Activated CD4-positive, alpha-beta memory T cell treated with anti-CD3 and anti-CD28 coated beads for 36 hours (primary cell): Measurements from ENCODE around the gene SLC16A4. TPM values are rescaled to one million over a fixed set of nuclear protein-coding genes. Genes with fewer than 3 reads are reported as not detected.
"Not testable (repeated sequence)": the region's sequence is repeated elsewhere in the genome, so short reads cannot be mapped to it uniquely, and the experiment has no call there.

ENCODE experiments used
- CTCF ChIA-PET: fragments of 350-600 bp; sonication (Branson Sonifier 250); formaldehyde crosslinking; loops from one replicate; lab custom pipeline; 2021; ENCODE audit warnings: antibody characterized with exemption, inconsistent platforms; lab: Charles Lee
- POLR2A ChIA-PET: fragments of 350-600 bp; sonication (Branson Sonifier 250); formaldehyde crosslinking; loops from one replicate; lab custom pipeline; 2021; ENCODE audit warnings: antibody characterized with exemption; lab: Charles Lee
- DNase-seq: peaks from one replicate; pipeline ENCODE4 v3.0.0-alpha.2; 2020
- H3K27ac Mint-ChIP-seq: one replicate; pipeline ENCODE4 v1.8.0; 2021; ENCODE audit warnings: mixed read lengths
- H3K27me3 Mint-ChIP-seq: one replicate; pipeline ENCODE4 v1.8.0; 2021; ENCODE audit warnings: mixed read lengths
- H3K36me3 Mint-ChIP-seq: one replicate; pipeline ENCODE4 v1.8.0; 2021; ENCODE audit warnings: mixed read lengths
- H3K4me1 Mint-ChIP-seq: one replicate; pipeline ENCODE4 v1.8.0; 2021; ENCODE audit warnings: low read depth, mixed read lengths
- H3K4me3 Mint-ChIP-seq: one replicate; pipeline ENCODE4 v1.8.0; 2021; ENCODE audit warnings: mild to moderate bottlenecking, mixed read lengths
- H3K9me3 Mint-ChIP-seq: one replicate; pipeline ENCODE4 v1.8.0; 2021; ENCODE audit warnings: mixed read lengths
- intact Hi-C: fragments of 100-400 bp; cut with micrococcal nuclease; formaldehyde crosslinking; loops from one replicate; pipeline ENCODE4 v1.15.1; 2023
- total RNA-seq, 2 experiments: library from RNA; stranded (reverse); gene quantifications; one replicate each; pipeline ENCODE4 v1.2.3, GENCODE V29; 2021

Gene SLC16A4
- total RNA-seq, 2 experiments from 2014 or later: 0.19 to 0.48 TPM

DNA sequence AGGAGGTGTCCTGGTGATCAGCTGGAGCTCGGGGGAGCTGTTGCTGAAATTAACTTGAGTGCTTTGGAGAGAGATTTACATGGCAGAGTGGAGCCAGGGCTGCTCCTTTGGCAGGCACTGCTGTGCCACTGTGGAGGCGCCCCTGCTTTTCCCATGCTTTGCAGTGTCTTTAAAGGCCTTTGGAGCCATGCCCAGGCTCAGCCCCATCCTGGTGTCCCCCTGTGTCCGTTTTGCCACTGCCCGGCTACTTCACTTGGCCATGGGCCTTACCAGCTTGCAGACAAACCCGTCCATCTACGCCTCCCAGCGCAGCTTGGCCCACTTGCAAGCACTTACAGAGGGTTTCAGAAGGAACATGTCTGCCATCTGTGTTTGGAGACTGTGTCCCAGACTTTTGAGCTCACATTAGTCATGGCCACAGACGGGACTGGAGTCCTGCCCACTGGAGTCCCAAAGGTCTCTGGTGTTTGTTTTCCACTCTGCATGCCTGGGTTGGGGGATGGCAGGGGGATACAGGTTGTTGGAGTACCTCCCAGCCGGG, 34.9 kb upstream of the SLC16A4 start:
- Mint-ChIP-seq H3K27ac (no peak overlapping the region), H3K4me3 (no peak overlapping the region), H3K27me3 (peaks cover 1% of the 10 kb centered on the region), H3K9me3 (no peaks in the 10 kb centered on the region), H3K4me1 (no peaks in the 10 kb centered on the region), H3K36me3 (no peaks in the 10 kb centered on the region)
- ChIA-PET CTCF (interaction anchor here (1.1 to 1.3 kb wide), 3 partner anchors 35 to 218 kb away, joined by 3 to 4 read pairs (median 3); no protein-coding TSS in a partner anchor), POLR2A (no interaction called here)
- DNase-seq: no peak
- intact Hi-C loops: no loop called here

DNA sequence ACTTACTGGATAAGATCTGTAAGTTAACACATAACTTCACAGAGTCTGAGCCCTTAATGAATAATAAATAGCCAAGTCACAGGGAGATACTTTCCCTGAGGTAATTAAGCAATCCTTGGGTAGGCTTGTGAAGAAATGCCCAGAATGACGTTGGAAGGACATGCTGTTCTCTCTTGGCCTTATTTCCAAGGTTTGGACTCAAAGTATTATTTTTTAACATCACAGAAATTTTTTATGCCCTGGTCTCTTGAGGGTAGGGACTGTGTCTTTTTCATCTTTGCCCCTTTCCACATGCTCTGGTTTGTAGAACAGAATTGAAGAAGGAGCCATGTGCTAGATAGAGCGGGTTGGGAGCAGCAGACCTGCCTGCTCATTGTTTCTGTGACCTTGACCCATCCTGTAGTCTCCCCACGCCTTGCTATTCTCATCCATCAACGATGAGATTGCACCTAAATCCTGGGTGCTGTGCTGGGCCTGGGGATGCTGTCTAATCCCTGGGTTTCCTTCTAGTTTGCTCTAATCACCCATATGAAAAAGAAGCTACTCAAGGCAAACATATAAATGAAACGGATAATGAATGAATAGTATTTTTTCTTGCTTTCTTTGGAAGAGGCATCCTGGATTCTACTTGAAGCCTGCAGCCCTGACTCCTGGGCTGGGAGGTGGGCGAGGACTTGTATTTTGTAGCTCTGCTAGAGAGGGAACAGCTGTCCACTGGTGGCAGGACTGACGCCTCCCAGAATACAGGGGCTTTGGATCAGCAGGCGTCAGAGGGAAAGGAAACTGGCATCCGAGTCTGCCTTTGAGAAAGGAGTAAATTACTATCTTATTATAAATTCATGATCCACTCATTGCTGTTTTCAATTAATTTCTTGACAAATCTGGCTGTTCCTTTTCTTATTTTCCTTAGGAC, 34.1 kb upstream of the SLC16A4 start:
- H3K27me3 Mint-ChIP-seq: no peaks in the 10 kb centered on the region
- intact Hi-C loops: no loop called here
- no peaks in the 10 kb centered on the region for H3K4me1 Mint-ChIP-seq
- no peaks in the 10 kb centered on the region for H3K9me3 Mint-ChIP-seq
- no peak for DNase-seq
- H3K36me3 Mint-ChIP-seq: no peaks in the 10 kb centered on the region
- ChIA-PET POLR2A (no interaction called here), CTCF (interaction anchor here (1.1 to 1.3 kb wide), 3 partner anchors 35 to 217 kb away, joined by 3 to 4 read pairs (median 3); no protein-coding TSS in a partner anchor)
- H3K4me3 Mint-ChIP-seq: no peak overlapping the region
- H3K27ac Mint-ChIP-seq: no peak overlapping the region

DNA sequence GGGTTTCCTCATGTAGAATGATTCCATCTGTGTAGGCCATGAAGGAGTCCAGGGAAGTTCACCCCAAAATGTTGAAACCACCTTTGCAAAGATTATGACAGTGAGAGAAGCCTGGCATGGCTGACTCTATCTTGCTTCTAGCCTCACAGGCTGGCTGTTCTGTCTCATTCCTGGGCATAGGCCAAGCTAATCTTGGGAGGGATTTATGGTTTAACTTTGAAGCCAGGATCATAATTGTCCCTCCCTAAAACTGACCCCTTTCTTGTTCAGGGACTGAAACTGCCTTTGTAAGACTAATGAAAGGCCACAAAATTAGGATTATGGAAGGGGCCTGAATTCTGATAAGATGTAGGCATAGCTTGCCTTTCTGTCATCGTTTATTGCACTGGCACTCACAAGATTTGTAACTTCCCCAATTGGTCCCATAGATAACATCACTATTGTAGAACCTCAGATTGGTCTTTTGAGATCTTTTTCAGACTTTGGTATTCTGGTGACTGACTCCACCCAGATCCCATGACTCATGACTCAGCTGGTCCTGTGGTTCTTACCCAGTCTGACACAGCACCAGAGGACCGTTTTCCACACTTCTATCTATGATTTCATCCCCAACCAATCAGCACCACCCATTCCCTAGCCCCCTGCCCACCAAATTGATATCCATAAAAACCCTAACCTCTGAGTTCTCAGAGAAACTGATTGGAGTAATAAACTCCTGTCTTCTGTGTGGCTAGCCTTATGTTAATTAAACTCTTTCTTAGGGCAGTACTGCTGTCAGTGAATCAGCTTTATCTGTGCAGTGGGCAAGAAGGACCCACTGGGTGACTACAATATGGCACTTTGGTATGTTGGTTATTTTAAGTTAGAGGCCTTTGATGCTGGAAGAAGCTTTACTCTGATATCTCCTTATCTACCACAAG, 30.3 kb upstream of the SLC16A4 start:
- POLR2A ChIA-PET: interaction anchor here (0.7 kb wide), 1 partner anchor 82 kb away, joined by 3 read pairs; the partner anchor contains the start of gene RBM15
- peak; percentile 30 for DNase-seq
- Mint-ChIP-seq H3K27me3 (no peaks in the 10 kb centered on the region), H3K4me3 (no peak overlapping the region), H3K36me3 (no peaks in the 10 kb centered on the region), H3K27ac (no peak overlapping the region), H3K9me3 (no peaks in the 10 kb centered on the region), H3K4me1 (no peaks in the 10 kb centered on the region)
- intact Hi-C loops: no loop called here
- CTCF ChIA-PET: interaction anchor here (1.2 to 4.5 kb wide), 3 partner anchors 9 to 75 kb away, joined by 4 to 16 read pairs (median 12); no protein-coding TSS in a partner anchor

DNA sequence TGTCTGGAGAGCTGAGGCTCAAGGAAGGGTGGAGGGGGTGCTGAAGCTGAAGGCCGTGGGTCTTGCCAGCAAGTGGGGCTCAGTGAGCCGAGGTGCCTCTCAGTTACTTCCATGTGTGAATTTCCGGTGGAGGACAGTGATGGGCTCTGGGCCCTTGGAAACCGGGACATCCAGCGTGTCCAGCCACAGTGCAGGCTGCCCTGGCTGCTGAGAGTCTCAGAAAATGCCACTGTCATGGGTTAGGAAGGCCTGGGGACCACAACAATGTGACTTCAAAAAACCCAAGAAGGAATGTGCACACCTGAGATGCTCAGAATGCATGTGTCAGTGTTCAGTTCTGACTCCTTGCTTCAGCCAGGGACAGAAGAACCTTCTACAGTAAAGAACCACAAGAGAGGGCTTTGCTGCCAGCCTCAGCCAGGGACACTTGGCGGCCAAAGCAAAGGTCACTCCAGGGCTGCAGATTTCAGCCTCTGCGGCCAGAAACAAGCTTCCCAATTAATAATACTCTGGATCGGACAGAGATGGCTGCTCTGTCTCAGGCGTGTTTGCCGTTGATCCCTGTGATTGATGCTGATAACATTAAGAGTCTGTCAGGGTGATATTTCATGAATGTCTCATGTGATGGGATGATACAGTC, 29.3 kb upstream of the SLC16A4 start:
- intact Hi-C loops: no loop called here
- H3K36me3 Mint-ChIP-seq: no peaks in the 10 kb centered on the region
- H3K4me3 Mint-ChIP-seq: no peak overlapping the region
- no peaks in the 10 kb centered on the region for H3K4me1 Mint-ChIP-seq
- ChIA-PET CTCF (interaction anchor here (1.2 to 4.5 kb wide), 2 partner anchors 40 to 76 kb away, joined by 4 to 16 read pairs; no protein-coding TSS in a partner anchor), POLR2A (no interaction called here)
- DNase-seq: no peak
- no peaks in the 10 kb centered on the region for H3K9me3 Mint-ChIP-seq
- H3K27ac Mint-ChIP-seq: no peak overlapping the region
- H3K27me3 Mint-ChIP-seq: no peaks in the 10 kb centered on the region

DNA sequence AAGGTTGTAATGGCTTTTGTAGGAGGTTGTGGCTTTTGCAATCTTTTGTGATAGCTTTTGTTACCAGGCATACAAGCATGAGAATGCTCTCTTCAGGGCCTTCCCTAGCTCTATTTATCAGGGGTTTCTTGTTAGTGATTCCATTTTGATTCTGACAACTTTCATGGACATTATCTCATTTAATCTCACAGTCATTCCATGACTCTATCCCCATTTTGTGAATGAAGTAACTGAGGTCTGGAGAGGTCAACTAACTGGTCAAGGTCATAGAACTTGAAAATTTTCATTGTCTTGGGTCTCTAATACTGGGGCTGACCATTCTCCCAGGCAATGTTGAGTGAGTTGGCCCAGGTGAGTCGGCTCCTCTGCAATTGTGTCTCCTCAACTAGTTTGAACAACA, 27.9 kb upstream of the SLC16A4 start:
- Mint-ChIP-seq H3K36me3 (no peaks in the 10 kb centered on the region), H3K9me3 (no peaks in the 10 kb centered on the region), H3K27ac (no peak overlapping the region), H3K27me3 (no peaks in the 10 kb centered on the region), H3K4me1 (no peaks in the 10 kb centered on the region), H3K4me3 (no peak overlapping the region)
- intact Hi-C loops: no loop called here
- CTCF ChIA-PET: interaction anchor here (11.1 kb wide), 1 partner anchor 41 kb away, joined by 152 read pairs; no protein-coding TSS in a partner anchor
- POLR2A ChIA-PET: no interaction called here
- DNase-seq: no peak

DNA sequence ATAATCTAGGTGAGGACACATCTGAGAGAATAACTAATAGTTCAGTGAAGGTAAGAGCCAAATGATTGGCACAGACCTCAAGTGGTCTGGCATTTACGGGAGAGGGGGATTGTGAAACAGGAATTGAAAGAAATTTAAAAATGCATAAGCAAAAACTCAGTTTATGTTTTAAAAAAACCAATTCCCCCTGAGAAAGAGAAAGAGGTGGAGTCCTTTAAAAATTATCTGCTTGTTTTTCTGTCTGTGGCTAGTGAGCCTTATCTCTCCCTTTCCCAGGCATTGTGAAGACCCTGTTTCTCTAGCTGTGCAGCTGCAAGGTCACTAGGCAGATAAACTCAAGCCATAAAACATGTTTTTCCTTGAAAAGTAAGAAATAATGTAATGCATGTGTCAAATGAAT, 22.2 kb upstream of the SLC16A4 start:
- DNase-seq, H3K27me3 Mint-ChIP-seq, H3K4me3 Mint-ChIP-seq, intact Hi-C loops, H3K36me3 Mint-ChIP-seq, H3K4me1 Mint-ChIP-seq, H3K9me3 Mint-ChIP-seq, H3K27ac Mint-ChIP-seq: not testable (repeated sequence)
- CTCF ChIA-PET: interaction anchor here (0.6 to 11.1 kb wide), 19 partner anchors 10 to 383 kb away, joined by 3 to 152 read pairs (median 5); partner anchors contain the start of gene RBM15
- POLR2A ChIA-PET: interaction anchor here (1.2 kb wide), 1 partner anchor 46 kb away, joined by 7 read pairs; no protein-coding TSS in a partner anchor

DNA sequence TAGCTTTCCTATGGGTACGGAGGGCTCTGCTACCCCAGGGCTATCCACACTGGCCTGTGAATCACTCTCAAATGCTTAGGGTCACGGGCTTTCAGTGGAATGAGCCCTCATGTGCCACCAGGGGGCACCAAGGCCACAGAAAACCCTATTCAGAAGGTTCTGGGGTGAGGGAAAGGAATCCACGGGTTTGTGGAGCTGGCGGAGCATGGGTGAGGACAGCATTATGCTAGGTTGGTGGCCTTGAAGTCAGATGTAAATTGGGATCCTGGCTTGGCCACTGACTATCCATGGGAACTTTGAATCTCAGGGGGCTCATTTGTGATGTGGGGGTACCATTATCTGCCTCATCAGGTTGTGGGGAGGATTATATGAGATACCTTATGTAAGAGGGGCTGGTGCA, 21.8 kb upstream of the SLC16A4 start:
- peaks cover 9% of the 10 kb centered on the region for H3K4me1 Mint-ChIP-seq
- peak; percentile 74 for DNase-seq
- H3K4me3 Mint-ChIP-seq: no peak overlapping the region
- ChIA-PET CTCF (interaction anchor here (0.6 to 11.1 kb wide), 25 partner anchors 10 to 383 kb away, joined by 3 to 152 read pairs (median 4); partner anchors contain the start of gene RBM15), POLR2A (interaction anchor here (1.2 kb wide), 1 partner anchor 47 kb away, joined by 7 read pairs; no protein-coding TSS in a partner anchor)
- no peaks in the 10 kb centered on the region for H3K36me3 Mint-ChIP-seq
- H3K27me3 Mint-ChIP-seq: no peaks in the 10 kb centered on the region
- intact Hi-C loops: loop anchor here (1.0 kb wide), 2 partner anchors 48 to 84 kb away; no protein-coding TSS in a partner anchor
- H3K27ac Mint-ChIP-seq: no peak overlapping the region
- no peaks in the 10 kb centered on the region for H3K9me3 Mint-ChIP-seq

DNA sequence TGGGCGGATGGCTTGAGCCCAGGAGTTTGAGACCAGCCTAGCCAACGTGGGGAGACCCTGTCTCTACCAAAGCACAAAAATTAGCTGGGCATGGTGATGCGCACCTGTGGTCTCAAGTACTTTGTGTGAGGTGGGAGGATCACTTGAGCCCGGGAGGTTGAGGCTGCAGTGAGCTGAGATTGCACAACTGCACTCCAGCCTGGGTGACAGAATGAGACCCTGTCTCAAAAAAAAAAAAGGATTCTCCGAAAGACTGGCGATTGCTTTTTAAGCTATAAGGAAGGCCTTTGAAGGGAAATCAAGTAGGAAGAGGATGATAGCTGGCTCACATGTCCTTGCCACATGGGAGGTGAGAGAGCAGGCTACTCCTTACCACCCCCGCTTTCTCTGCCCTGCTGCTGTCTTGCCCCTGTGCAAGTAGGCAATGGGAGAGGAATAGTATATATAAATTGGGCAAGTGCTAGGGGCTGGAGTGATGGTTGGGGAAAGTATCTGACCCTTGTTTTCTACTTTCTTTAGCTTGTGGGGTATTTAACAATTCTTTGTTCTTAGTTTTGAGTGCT, 20.4 kb upstream of the SLC16A4 start:
- CTCF ChIA-PET: interaction anchor here (0.7 to 11.1 kb wide), 18 partner anchors 10 to 355 kb away, joined by 3 to 152 read pairs (median 6); partner anchors contain the start of gene RBM15
- no peaks in the 10 kb centered on the region for H3K9me3 Mint-ChIP-seq
- H3K4me3 Mint-ChIP-seq: no peak overlapping the region

DNA sequence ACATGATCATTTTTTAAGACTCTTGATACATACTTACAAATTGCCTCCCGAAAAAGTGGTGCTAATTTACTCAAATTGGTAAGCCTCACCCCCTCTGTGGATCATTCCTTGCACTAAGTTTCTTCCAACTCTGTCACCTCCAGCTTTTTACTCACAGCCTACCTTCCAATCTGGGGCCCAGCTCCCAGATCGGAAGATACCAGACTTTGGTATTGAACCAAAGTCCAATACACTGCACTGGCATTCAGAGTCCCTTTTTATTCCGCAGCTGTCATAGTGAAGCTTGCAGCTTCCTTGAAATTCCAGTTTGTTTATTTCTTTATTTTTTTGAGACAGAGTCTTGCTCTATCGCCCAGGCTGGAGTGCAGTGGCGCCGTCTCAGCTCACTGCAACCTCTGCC, 18.5 kb upstream of the SLC16A4 start:
- no peaks in the 10 kb centered on the region for H3K9me3 Mint-ChIP-seq
- intact Hi-C loops: no loop called here
- no peaks in the 10 kb centered on the region for H3K27me3 Mint-ChIP-seq
- no peak overlapping the region for H3K4me3 Mint-ChIP-seq
- H3K36me3 Mint-ChIP-seq: peaks cover 5% of the 10 kb centered on the region
- H3K4me1 Mint-ChIP-seq: peaks cover 17% of the 10 kb centered on the region
- ChIA-PET POLR2A (interaction anchor here (1.5 kb wide), 1 partner anchor 11 kb away, joined by 3 read pairs; no protein-coding TSS in a partner anchor), CTCF (interaction anchor here (1.0 to 11.1 kb wide), 10 partner anchors 50 to 210 kb away, joined by 3 to 152 read pairs (median 6); partner anchors contain the start of gene RBM15)
- no peak for DNase-seq
- H3K27ac Mint-ChIP-seq: no peak overlapping the region

More for the DNA sequence above, 20.4 kb upstream of the SLC16A4 start:
- Mint-ChIP-seq H3K36me3 (peaks cover 3% of the 10 kb centered on the region), H3K27me3 (no peaks in the 10 kb centered on the region), H3K27ac (no peak overlapping the region), H3K4me1 (peaks cover 14% of the 10 kb centered on the region)
- POLR2A ChIA-PET: interaction anchor here (1.2 kb wide), 1 partner anchor 69 kb away, joined by 3 read pairs; no protein-coding TSS in a partner anchor
- intact Hi-C loops: no loop called here
- DNase-seq: no peak

DNA sequence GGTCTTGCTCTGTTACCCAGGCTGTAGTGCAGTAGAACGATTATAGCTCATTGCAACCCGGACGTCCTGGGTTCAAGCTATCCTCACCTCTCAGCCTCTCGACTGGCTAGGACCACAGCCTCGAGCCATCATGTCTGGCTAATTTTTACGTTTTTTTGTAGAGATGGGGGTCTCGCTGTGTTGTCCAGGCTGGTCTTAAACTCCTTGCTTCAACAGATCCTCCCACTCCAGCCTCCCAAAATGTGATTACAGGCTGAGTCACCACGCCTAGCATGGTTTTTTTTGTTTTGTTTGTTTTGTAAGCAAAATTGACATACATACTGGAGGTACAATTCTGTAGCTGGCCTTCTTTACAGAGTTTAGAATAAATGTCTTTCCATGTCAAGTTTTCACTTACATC, 17.7 kb upstream of the SLC16A4 start:
- POLR2A ChIA-PET: interaction anchor here (1.2 to 1.5 kb wide), 2 partner anchors 11 to 70 kb away, joined by 3 to 12 read pairs; partner anchors contain the start of gene RBM15
- CTCF ChIA-PET: interaction anchor here (1.0 to 11.1 kb wide), 10 partner anchors 51 to 212 kb away, joined by 3 to 152 read pairs (median 7); partner anchors contain the start of gene RBM15
- H3K4me1 Mint-ChIP-seq: peaks cover 17% of the 10 kb centered on the region
- H3K4me3 Mint-ChIP-seq: peak overlapping the region; percentile 100
- H3K9me3 Mint-ChIP-seq: no peaks in the 10 kb centered on the region
- intact Hi-C loops: no loop called here
- H3K27me3 Mint-ChIP-seq: no peaks in the 10 kb centered on the region
- peaks cover 11% of the 10 kb centered on the region for H3K36me3 Mint-ChIP-seq
- DNase-seq: no peak
- H3K27ac Mint-ChIP-seq: no peak overlapping the region
